ENCODE measurements around the gene FAM222A.

FAM222A gene

DNA sequence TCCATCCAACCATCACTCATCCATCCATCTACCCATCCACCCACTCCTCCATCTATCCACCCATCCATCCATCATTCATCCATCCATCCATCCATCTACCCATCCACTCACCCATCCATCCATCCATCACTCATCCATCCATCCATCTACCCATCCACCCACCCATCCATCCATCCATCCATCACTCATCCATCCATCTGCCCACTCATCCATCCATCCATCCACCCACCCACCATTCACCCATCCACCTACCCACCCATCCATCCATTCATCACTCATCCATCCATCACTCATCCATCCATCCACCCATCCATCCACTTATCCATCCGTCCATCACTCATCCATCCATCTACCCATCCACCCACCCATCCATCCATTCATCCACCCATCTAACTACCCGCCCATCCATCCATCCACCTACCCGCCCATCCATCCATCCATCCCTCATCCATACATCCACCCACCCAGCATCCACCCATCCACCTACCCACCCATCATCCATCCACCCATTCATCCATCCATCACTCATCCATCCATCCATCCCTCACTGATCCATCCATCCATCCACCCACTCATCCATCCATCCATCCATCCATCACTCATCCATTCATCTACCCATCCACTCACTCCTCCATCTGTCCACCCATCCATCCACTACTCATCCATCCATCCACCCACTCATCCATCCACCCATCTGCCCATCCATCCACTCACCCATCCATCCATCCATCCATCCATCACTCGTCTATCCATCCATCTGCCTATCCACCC lies 95.4 kb downstream of the FAM222A start:
- DNase-seq: no peak

DNA sequence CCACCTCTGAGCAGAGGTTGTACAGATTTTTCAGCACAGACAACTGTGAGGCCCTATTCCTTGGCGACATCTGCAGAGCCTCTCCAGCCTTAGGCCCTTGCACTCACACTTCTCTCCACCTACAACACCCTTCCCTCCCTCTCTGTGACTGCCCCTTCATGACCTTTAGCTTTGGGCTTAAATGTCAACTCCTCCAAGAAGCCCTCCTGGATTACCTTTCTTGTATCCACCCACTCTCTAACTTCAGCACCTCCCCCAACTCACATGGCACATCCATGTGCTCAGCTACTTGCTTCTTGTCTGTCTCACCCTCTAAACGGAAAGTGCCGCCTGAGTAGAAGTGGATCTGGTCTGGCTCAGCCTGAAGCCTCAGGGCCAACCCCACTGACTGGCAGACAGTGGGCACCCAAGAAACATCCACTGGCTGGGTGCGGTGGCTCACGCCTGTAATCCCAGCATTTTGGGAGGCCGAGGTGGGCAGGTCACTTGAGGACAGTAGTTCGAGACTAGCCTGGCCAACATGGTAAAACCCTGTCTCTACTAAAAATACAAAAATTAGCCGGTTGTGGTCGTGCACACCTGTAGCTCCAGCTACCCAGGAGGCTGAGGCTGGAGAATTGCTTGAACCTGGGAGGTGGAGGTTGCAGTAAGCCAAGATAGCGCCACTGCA lies 97.5 kb downstream of the FAM222A start:
- DNase-seq: no peak

DNA sequence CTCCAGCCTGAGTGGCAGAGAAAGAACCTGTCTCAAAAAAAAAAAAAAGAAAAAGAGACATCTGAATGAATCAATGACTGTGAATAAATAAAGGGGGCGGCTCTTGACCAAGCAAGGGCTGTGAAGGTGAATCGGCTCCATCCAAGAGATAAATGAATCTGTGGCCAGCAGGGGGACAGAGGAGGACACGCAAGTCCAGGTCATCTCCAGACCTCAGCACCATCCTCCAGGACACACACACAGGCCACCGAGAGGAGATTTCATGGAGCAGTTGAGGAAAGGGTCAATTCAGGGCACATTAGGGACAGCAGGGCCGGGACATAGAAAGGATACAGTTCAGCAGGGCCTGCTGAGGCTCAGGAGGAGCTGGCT lies 98.0 kb downstream of the FAM222A start:
- no peak for DNase-seq

DNA sequence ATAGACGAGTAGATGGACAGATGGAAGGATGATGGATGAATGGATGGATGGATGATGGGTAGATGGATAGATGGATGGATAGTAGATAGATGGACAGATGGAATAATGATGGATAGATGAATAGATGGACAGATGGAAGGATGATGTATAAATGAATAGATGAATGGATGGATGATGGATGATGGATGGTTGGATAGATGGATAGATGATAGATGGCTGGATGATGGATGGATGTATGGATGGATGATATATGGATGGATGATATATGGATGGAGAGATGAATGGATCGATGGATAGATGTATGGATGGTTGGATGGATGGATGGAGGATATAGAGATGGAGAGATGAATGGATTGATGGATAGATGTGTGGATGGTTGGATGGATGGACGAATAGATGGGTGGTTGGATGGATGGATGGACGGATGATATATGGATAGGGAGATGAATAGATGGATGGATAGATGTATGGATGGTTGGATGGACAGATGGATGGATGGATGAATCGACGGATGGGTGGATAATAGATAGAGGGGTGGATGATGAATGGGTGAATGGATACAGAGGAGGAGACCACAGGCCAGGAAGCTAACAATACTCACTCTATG lies 100.3 kb downstream of the FAM222A start:
- DNase-seq: no peak

DNA sequence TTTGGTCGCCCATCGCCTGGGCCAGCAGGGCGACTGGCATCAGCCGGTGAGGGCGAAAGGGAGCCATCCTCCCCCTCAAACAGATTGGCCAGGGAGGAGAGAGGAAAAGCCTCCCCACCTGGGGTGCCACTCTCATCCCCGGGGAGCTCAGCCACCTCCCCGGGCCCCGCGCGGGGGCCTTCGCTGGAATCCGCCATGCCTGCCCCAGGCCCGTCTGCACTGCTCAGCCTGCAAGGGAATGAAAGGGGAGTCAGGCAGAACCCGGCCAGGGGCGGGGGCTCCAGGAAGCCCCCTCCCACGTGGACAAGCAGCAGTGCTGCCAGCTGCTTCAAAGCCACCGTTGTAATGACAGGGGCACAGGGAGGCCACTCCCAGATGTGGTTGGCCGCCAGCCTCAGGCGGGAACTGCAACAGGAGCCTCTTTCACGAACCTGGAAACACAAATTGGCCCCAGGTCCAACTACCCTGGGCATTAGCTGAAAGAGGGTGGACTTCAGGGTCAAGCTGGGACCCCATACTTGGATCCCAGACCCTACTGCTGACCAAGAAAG lies 101.0 kb downstream of the FAM222A start:
- DNase-seq: no peak

DNA sequence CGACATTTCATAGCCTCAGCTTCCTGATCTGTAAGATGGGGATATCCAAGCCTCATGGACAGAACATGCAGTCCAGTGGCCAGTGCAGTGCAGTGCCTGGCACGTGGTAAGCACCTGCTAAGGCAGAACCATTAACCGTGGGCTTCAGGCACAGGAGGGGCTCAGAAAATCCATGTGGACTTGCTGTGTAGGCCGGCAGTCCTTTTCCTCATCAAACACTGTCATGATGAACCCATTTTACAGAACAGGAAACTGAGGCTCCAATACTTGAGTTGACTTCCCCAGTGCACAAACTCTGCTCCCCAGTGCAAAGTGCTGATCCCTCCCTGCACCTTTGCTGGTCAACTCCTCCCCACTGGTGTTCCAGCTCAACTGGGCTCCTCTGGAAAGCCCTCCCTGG lies 101.6 kb downstream of the FAM222A start:
- no peak for DNase-seq

DNA sequence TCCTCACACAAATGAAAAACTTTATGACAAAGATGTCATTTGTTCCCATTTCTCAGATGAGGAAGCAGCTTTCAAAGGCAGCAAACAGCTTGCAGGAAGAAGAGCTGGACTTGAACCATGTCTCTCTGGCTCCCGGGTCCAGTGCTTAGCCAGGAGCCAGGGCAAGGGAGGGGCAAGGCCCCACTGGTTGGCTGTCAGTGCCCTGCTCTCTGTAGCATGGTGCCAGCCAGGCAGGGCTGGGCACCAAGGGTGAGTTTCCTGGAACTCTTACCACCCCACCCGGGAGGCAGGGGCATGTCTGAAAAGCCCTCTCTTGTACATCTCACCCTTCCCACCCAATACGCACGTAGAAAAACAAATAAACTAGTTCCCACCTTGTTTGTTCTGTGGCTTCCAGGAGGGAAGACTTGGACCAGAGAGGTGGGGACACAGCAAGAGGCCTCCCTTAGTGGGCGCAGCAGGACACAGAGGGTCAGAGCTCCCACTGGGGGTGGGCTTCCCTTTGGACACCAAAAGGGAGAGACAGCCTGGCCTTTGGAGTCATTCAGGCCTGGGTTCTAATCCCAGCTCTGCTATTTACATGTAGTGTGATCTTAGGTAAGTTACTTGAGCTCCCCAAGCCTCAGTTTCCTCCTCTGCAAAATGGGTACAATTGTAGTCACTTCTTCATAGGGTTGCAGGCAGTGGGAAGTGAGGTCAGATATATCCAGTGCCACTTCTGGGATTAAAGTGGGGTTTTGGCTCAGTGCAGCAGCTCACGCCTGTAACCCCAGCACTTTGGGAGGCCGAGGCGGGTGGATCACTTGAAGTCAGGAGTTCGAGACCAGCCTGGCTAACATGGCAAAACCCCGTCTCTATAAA lies 102.4 kb downstream of the FAM222A start:
- DNase-seq: no peak

DNA sequence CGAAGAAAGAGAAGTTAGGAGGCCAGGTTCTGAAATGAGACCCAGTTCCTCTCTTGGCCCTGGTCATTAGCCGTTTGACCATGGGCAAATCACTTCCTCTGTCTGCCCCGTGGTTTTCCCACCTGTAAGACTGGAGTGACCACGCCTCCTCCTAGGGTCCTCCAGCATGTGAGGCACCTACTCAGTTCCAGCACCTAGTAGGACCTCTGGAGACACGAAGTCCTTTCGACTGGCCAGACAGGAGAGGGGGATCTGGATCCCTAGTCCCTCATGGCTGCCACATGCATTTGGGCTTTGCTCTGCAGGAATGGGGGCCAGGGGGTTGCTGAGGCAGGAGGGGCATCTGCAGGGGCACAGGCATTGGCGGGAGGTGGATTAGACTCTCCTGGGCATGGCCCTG lies 103.2 kb downstream of the FAM222A start:
- no peak for DNase-seq

DNA sequence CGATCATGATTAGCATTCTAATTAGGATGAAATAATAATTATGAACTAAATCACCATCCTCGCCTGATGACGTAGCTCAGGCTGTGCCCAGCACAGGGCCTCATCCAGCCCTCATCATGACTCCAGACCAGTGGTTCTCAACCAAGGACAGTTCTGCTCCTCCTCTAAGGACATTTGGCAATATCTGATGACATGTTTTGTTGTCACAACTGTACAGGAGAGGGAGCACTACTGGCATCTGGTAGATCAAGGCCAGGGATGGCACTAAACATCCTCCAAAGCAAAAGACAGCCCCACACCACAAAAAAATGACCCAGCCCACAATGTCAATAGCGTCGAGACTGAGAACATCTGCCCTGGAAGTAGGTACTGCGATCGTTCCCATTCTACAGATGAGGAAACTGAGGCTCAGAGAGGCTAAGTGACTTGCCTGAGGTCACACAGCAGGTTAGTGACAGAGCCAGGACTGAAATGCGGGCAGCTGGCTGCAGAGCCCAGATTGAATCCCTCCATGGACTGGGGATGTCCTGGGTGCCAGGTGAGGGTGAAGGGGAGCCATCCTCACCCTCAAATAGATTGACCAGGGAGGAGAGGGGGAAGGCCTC lies 104.1 kb downstream of the FAM222A start:
- DNase-seq: no peak

DNA sequence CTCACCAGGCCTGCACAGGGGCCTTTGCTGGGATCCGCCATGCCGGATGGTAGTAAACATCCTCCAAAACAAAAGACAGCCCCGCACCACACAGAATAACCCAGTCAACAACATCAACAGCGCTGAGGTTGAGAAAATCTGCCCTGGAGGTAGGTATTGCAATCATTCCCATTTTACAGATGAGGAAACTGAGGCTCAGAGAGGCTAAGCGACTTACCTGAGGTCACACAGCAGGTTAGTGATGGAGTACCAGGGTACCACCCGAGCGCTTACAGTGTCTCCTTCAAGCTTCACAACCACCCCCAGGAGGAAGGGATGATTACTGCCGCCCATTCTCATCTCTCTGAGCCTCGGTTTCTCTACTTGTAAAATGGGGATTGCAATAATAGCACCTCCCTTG lies 104.6 kb downstream of the FAM222A start:
- DNase-seq: no peak

DNA sequence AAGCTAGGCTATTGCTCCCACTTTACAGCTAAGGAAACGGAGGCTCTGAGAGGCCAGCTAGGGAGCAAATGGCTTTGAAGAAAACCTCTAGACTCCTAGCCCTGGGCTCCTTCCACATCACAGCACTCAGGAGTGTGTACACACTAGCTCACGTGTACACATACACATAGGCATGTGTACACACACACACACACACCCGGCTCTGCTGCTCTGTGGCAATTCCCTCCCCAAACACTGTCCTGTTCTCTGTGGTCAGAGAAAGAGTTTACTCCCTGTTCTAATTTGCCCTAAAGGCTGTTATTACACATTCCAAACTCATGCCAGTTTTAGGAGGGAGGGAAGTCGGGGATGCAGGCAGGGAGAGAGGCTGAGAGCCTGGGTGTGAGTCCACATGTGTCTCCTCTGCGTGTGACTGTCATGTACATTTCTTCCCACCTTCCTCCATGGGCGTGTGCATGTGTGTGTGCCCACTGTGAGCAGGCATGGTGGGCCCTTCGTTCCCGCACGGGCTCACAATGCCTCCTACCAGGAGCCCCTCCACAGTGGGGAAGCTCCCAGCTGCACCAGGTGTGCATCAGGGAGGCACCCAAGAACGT lies 105.4 kb downstream of the FAM222A start:
- DNase-seq: no peak

Measured in activated CD4-positive, alpha-beta T cell treated with anti-CD3 and anti-CD28 coated beads, Interleukin-2, amount 50 U/mL, for 48 hours (primary cell).